ENCODE data around the gene IL17C.

IL17C gene

DNA sequence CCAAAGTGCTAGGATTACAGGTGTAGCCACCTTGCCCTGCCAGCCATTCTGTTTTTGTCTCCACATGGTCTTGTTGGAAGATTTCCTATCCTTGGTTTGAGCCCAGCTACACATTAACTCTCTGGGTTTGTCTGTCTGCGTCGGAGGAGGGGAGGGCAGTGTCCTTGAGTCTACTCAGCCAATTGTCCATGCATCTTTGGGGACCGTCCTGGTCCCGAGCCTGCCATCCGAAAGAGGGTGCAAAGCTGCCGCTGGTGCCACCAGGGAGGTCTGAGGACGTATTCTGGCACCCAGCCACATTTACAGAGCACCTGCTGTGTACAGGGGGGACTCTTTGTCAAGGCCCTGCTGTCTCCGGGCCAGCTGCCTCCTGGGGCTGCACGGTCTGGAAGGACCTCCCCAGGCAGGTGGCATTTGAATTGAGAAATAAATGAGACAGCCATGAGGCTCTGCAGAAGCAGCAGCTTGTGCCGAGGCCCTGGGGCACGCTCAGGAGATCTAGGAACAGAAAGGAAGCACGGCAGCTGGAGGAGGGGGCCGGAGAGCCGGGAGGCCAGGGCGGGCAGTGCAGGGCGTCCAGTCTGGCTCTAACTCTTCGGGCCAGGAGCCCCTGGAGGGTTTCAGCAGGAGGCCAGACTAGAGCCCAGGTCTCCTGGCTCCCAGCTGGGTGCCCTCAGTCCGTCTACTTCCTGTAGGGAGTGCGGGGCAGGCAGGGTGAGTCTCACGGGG is 11.0 kb downstream of the IL17C start:
- peaks cover 49% of the 10 kb centered on the region for H3K36me3 ChIP-seq (replicated peaks; ENCODE audit: low read depth, low read length)
- H3K4me3 ChIP-seq (ENCODE audit: low read length): peak overlapping the region; percentile 99
- no peak overlapping the region for H2AFZ ChIP-seq (ENCODE audit: low read depth, low read length)
- H3K4me1 ChIP-seq (ENCODE audit: low read length): peaks cover 34% of the 10 kb centered on the region
- peak overlapping the region; percentile 97 for H3K27ac ChIP-seq (ENCODE audit: low read length)
- H4K20me1 ChIP-seq (ENCODE audit: insufficient read depth, low read length): peaks cover 58% of the 10 kb centered on the region
- H3K4me2 ChIP-seq (ENCODE audit: low read length): peak overlapping the region; percentile 89
- H3K9me3 ChIP-seq (ENCODE audit: insufficient read depth, low read length): no peaks in the 10 kb centered on the region
- H3K79me2 ChIP-seq (ENCODE audit: low read length): peaks cover 38% of the 10 kb centered on the region
- H3K27me3 ChIP-seq (ENCODE audit: low read depth, low read length): no peaks in the 10 kb centered on the region
- TF ChIP-seq EZH2phosphoT487 (IDR thresholded peaks at IDR 0.05; ENCODE audit: low read depth): no peak
- TF ChIP-seq, protein P1, sequence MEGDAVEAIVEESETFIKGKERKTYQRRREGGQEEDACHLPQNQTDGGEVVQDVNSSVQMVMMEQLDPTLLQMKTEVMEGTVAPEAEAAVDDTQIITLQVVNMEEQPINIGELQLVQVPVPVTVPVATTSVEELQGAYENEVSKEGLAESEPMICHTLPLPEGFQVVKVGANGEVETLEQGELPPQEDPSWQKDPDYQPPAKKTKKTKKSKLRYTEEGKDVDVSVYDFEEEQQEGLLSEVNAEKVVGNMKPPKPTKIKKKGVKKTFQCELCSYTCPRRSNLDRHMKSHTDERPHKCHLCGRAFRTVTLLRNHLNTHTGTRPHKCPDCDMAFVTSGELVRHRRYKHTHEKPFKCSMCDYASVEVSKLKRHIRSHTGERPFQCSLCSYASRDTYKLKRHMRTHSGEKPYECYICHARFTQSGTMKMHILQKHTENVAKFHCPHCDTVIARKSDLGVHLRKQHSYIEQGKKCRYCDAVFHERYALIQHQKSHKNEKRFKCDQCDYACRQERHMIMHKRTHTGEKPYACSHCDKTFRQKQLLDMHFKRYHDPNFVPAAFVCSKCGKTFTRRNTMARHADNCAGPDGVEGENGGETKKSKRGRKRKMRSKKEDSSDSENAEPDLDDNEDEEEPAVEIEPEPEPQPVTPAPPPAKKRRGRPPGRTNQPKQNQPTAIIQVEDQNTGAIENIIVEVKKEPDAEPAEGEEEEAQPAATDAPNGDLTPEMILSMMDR (IDR thresholded peaks at IDR 0.05; ENCODE audit: low read depth, low read length): no peak
- peak overlapping the region; percentile 98 for H3K9ac ChIP-seq (ENCODE audit: low read length)

DNA sequence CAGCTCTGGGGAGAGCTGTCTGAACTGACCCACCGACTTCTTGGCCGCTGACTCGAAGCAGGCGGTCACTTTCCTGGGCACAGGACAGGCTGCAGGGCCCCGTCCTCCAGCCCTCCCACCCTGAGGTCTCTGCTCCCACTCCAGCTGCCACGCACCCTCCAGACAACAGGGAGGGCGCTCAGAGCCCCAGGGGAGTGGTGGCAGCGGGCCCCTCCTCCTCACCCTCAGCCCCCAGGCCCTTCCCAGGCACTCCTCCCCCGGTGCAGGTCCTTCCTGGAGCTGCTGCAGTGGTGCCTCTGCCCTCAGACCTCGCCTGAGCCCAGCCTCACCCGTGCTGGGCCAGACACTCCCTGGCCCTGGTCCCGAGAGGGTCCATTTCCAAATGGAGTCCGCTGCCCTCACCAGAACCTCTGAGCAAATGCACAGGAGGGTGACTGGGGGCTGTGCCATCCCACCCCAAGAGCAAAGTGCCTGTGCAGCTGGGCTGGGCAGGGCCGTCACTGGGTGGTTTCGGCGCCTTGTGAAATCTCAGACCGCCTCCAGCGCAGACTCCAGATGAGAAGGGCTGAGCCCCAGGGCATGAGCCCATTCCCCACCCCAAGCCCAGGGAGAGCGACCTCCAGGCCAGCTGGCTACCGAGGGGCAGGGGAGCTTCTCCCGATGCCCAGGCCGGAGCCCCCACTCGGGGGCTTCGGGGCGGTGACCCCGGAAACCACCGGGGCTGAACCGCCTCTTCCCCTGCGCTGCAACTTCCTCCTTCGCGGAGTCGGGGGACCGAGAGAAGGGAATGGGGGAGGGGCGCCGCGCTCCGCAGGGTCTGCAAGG is 11.8 kb downstream of the IL17C start:
- no peak overlapping the region for H2AFZ ChIP-seq (ENCODE audit: low read depth, low read length)
- H4K20me1 ChIP-seq (ENCODE audit: insufficient read depth, low read length): peaks cover 52% of the 10 kb centered on the region
- H3K4me3 ChIP-seq (ENCODE audit: low read length): peak overlapping the region; percentile 99
- H3K27ac ChIP-seq (ENCODE audit: low read length): peak overlapping the region; percentile 97
- no peak for TF ChIP-seq EZH2phosphoT487 (IDR thresholded peaks at IDR 0.05; ENCODE audit: low read depth)
- TF ChIP-seq, protein P1 (IDR thresholded peaks at IDR 0.05; ENCODE audit: low read depth, low read length): no peak
- H3K36me3 ChIP-seq (replicated peaks; ENCODE audit: low read depth, low read length): peaks cover 48% of the 10 kb centered on the region
- H3K9me3 ChIP-seq (ENCODE audit: insufficient read depth, low read length): no peaks in the 10 kb centered on the region
- H3K27me3 ChIP-seq (ENCODE audit: low read depth, low read length): no peaks in the 10 kb centered on the region
- peak overlapping the region; percentile 89 for H3K4me2 ChIP-seq (ENCODE audit: low read length)
- peaks cover 38% of the 10 kb centered on the region for H3K79me2 ChIP-seq (ENCODE audit: low read length)
- H3K9ac ChIP-seq (ENCODE audit: low read length): peak overlapping the region; percentile 98
- peaks cover 34% of the 10 kb centered on the region for H3K4me1 ChIP-seq (ENCODE audit: low read length)

DNA sequence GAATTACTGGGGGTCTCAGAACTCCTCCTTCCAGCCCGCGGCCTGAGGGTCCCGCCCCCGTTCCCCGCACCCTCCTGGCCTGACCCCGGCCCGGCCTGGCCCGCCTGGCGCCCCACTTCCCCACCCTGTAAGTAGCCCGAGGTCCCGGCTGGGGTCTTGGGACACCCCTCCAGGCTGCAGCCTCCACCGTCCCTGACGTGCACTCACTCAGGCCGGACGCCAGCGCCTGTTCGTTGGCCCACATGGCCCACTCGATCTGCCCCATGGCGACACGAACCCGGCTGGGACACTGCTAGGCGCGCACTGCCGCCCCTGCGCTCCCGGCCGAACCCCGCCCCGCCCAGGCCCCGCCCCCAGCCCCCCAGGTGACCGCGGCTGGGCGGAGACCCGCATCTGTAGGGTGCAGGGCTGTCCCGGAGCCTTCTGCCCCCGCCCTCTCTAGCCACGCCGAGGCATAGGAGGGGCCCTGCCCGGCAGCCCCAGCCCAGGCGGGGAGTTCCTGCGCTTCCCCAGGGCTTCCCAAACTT is 12.4 kb downstream of the IL17C start, which contains the start of gene CYBA:
CYBA (minus strand) TSS at position 305 of the 527 bp plus-strand sequence; CDS start at position 265, 40 bp downstream.
- peak within 1 kb of the TSS; percentile 99 for H3K4me2 ChIP-seq (ENCODE audit: low read length)
- H3K27me3 ChIP-seq (ENCODE audit: low read depth, low read length): no peaks in the 10 kb centered on the region
- peak within 1 kb of the TSS; percentile 98 for H3K9ac ChIP-seq (ENCODE audit: low read length)
- H3K4me3 ChIP-seq (ENCODE audit: low read length): peak within 1 kb of the TSS; percentile 99
- no peaks in the 10 kb centered on the region for H3K9me3 ChIP-seq (ENCODE audit: insufficient read depth, low read length)
- H4K20me1 ChIP-seq (ENCODE audit: insufficient read depth, low read length): peaks cover 45% of the 10 kb centered on the region
- no peak within 1 kb of the TSS for H2AFZ ChIP-seq (ENCODE audit: low read depth, low read length)
- peaks cover 34% of the 10 kb centered on the region for H3K4me1 ChIP-seq (ENCODE audit: low read length)
- H3K79me2 ChIP-seq (ENCODE audit: low read length): peaks cover 38% of the 10 kb centered on the region
- no peak for TF ChIP-seq EZH2phosphoT487 (IDR thresholded peaks at IDR 0.05; ENCODE audit: low read depth)
- TF ChIP-seq, protein P1 (IDR thresholded peaks at IDR 0.05; ENCODE audit: low read depth, low read length): no peak
- H3K36me3 ChIP-seq (replicated peaks; ENCODE audit: low read depth, low read length): peaks cover 48% of the 10 kb centered on the region
- H3K27ac ChIP-seq (ENCODE audit: low read length): peak within 1 kb of the TSS; percentile 97
